GM12878 (cell line): ENCODE measurements around the gene TRPM1. TPM values are rescaled to one million over a fixed set of nuclear protein-coding genes. Genes with fewer than 3 reads are reported as not detected.

Experiments used
- ATAC-seq: fragments of 200-7000 bp; cut with Tn5 transposase; 3 replicates; pipeline ENCODE4 v1.9.1; 2020; ENCODE audit warnings: mild to moderate bottlenecking, moderate library complexity
- BruUV-seq: library from RNA; stranded (reverse); fragments of 400-500 nt; replicated peaks from 2 replicates; lab custom pipeline; 2021; lab: Mats Ljungman, UMichigan
- CTCF ChIA-PET: fragments of 300-600 bp; sonication (Branson Sonifier 250); formaldehyde crosslinking; extraction: SDS; loops from one replicate; lab custom pipeline; 2021; ENCODE audit warnings: inconsistent platforms; lab: Yijun Ruan, JAX
- POLR2A ChIA-PET: fragments of 350-600 bp; formaldehyde crosslinking; extraction: SDS; loops from one replicate; lab custom pipeline; 2021; ENCODE audit warnings: inconsistent platforms; lab: Charles Lee
- RAD21 ChIA-PET: fragments of 300-600 bp; sonication (Branson Sonifier 250); formaldehyde crosslinking; loops from one replicate; lab custom pipeline; 2023; ENCODE audit warnings: antibody characterized with exemption; ENCODE audit not compliant: unreplicated experiment; lab: Charles Lee
- SMC1A ChIA-PET: fragments of 300-600 bp; sonication (Branson Sonifier 250); formaldehyde crosslinking; loops from one replicate; lab custom pipeline; 2023; ENCODE audit not compliant: unreplicated experiment, uncharacterized antibody; lab: Charles Lee
- DNase-seq: peaks from one replicate; pipeline ENCODE4 v3.0.0-alpha.2; 2011; ENCODE audit warnings: low read depth, low spot score
- FAIRE-seq: peaks from 3 replicates; lab custom pipeline; 2011; peaks lifted over from hg19 to GRCh38; lab: Jason Lieb, UNC
- H2AFZ ChIP-seq: 2 replicates; pipeline ENCODE4 v1.6.0; 2011; ENCODE audit warnings: low read depth, low read length, control low read depth; ENCODE audit not compliant: control insufficient read depth
- H3K27ac ChIP-seq: 2 replicates; pipeline ENCODE4 v1.5.1; 2011; ENCODE audit warnings: control low read depth; ENCODE audit not compliant: control insufficient read depth, insufficient read depth
- H3K27me3 ChIP-seq, 2 experiments: replicated peaks in 1 of 2; 2 replicates each; pipeline versions ENCODE4 v1.6.0 to v1.6.1; 2011; ENCODE audit warnings: low read length in 1 of 2; ENCODE audit not compliant: control insufficient read depth in 2 of 2, insufficient read depth in 2 of 2
- H3K36me3 ChIP-seq, 2 experiments: 2 replicates each; pipeline ENCODE4 v1.5.1; 2011; ENCODE audit warnings: low read length in 1 of 2; ENCODE audit not compliant: control insufficient read depth in 2 of 2, insufficient read depth in 2 of 2
- H3K4me1 ChIP-seq: 2 replicates; pipeline ENCODE4 v1.6.1; 2011; ENCODE audit warnings: mild to moderate bottlenecking, low read length, moderate library complexity, mixed read lengths; ENCODE audit not compliant: control insufficient read depth, insufficient read depth
- H3K4me2 ChIP-seq: 2 replicates; pipeline ENCODE4 v1.6.0; 2011; ENCODE audit warnings: control low read depth; ENCODE audit not compliant: control insufficient read depth, insufficient read depth
- H3K4me3 ChIP-seq: fragments of 200-600 bp; sonication (generic); 2 replicates; pipeline ENCODE4 v1.5.1; 2016
- H3K79me2 ChIP-seq: 2 replicates; pipeline ENCODE4 v1.6.0; 2011; ENCODE audit warnings: low read length; ENCODE audit not compliant: control insufficient read depth, insufficient read depth
- H3K9ac ChIP-seq: 2 replicates; pipeline ENCODE4 v1.8.0; 2011; ENCODE audit warnings: low read length, control low read depth, mixed read lengths; ENCODE audit not compliant: control insufficient read depth, insufficient read depth
- H3K9me3 ChIP-seq: replicated peaks from 3 replicates; pipeline ENCODE4 v1.5.1; 2011; ENCODE audit warnings: mild to moderate bottlenecking, low read length; ENCODE audit not compliant: control insufficient read depth, insufficient read depth
- H4K20me1 ChIP-seq: 2 replicates; pipeline ENCODE4 v1.6.0; 2011; ENCODE audit not compliant: control insufficient read depth, insufficient read depth
- CEBPB ChIP-seq, 2 experiments: fragments of 150-350 bp in 1 of 2; IDR thresholded peaks; 2 replicates each; pipeline ENCODE4 v1.6.1; 2012 to 2014; ENCODE audit warnings: low read depth in 2 of 2, low read length in 2 of 2, borderline replicate concordance in 1 of 2, inconsistent platforms in 1 of 2
- GABPA ChIP-seq: IDR thresholded peaks from 2 replicates; pipeline ENCODE4 v1.6.1; 2014; ENCODE audit warnings: antibody characterized with exemption, low read depth, mild to moderate bottlenecking, inconsistent platforms
- JUNB ChIP-seq: IDR thresholded peaks from 2 replicates; pipeline ENCODE4 v1.6.1; 2016; ENCODE audit warnings: antibody characterized with exemption, mild to moderate bottlenecking
- MTA3 ChIP-seq: IDR thresholded peaks from 2 replicates; pipeline ENCODE4 v1.6.1; 2012; ENCODE audit warnings: low read length, inconsistent platforms, borderline replicate concordance
- MXI1 ChIP-seq: fragments of 150-350 bp; IDR thresholded peaks from 2 replicates; pipeline ENCODE4 v1.6.1; 2011; ENCODE audit warnings: low read depth, mild to moderate bottlenecking, inconsistent platforms, low read length, improper control_type of control experiment
- NFIC ChIP-seq: IDR thresholded peaks from 2 replicates; pipeline ENCODE4 v1.6.1; 2012; ENCODE audit warnings: low read depth, mild to moderate bottlenecking, inconsistent platforms, low read length, moderate library complexity
- NFXL1 ChIP-seq: fragments of 450-650 bp; IDR thresholded peaks from 2 replicates; pipeline ENCODE4 v1.6.1; 2017; ENCODE audit warnings: antibody characterized with exemption, mild to moderate bottlenecking, borderline replicate concordance
- NFYB ChIP-seq: IDR thresholded peaks from 2 replicates; pipeline ENCODE4 v1.6.1; 2011; ENCODE audit warnings: low read depth, mild to moderate bottlenecking, low read length, improper control_type of control experiment, moderate library complexity; ENCODE audit not compliant: insufficient read depth
- NR2F1 ChIP-seq: fragments of 450-650 bp; conservative IDR thresholded peaks from 2 replicates; pipeline ENCODE4 v1.6.1; 2017; ENCODE audit warnings: mild to moderate bottlenecking
- NRF1 ChIP-seq: conservative IDR thresholded peaks from 2 replicates; pipeline ENCODE4 v1.6.1; 2011; ENCODE audit warnings: mild to moderate bottlenecking, low read depth, low read length, improper control_type of control experiment
- RB1 ChIP-seq: fragments of 450-650 bp; formaldehyde crosslinking; IDR thresholded peaks from 2 replicates; pipeline ENCODE4 v1.6.1; 2017; ENCODE audit warnings: mild to moderate bottlenecking, borderline replicate concordance
- SMAD1 ChIP-seq: fragments of 450-650 bp; IDR thresholded peaks from 2 replicates; pipeline ENCODE4 v1.6.1; 2018; ENCODE audit warnings: mild to moderate bottlenecking, low read depth; ENCODE audit not compliant: partially characterized antibody
- SMARCA5 ChIP-seq: fragments of 450-650 bp; IDR thresholded peaks from 2 replicates; pipeline ENCODE4 v1.6.1; 2017; ENCODE audit warnings: mild to moderate bottlenecking
- SPI1 ChIP-seq: IDR thresholded peaks from 2 replicates; pipeline ENCODE4 v1.6.1; 2011; ENCODE audit warnings: low read depth, mild to moderate bottlenecking, low read length, moderate library complexity, borderline replicate concordance; ENCODE audit not compliant: insufficient read depth
- STAT1 ChIP-seq: fragments of 450-650 bp; conservative IDR thresholded peaks from 2 replicates; pipeline ENCODE4 v1.6.1; 2014; ENCODE audit warnings: antibody characterized with exemption, mild to moderate bottlenecking
- ZNF217 ChIP-seq: fragments of 450-650 bp; IDR thresholded peaks from 2 replicates; pipeline ENCODE4 v1.6.1; 2017; ENCODE audit warnings: antibody characterized with exemption, mild to moderate bottlenecking
- WGBS: methylation state at CpG from one replicate; pipeline ENCODE4 v1.1.6; 2016; ENCODE audit warnings: low lambda C conversion rate; ENCODE audit not compliant: insufficient replicate concordance, insufficient coverage; ENCODE audit errors: missing lambda C conversion rate; 5-methylcytosine and 5-hydroxymethylcytosine counted together
- in situ Hi-C: fragments of 300-500 bp; cut with MboI; formaldehyde crosslinking; loops from 9 replicates; pipeline ENCODE4 v1.14.3; 2018; ENCODE audit warnings: mixed read lengths
- intact Hi-C: fragments of 100-400 bp; cut with micrococcal nuclease; formaldehyde crosslinking; loops from one replicate; pipeline ENCODE4 v1.14.2; 2022; ENCODE audit not compliant: unreplicated experiment
- polyA plus RNA-seq, 11 experiments: library from polyadenylated mRNA; depleted of rRNA in 4 of 11; unstranded in 6 of 11; stranded (reverse) in 5 of 11; fragments of >200 nt; fragmentation: Nextera tagmentation in 4 of 11; fragmentation: Illumina TruSeq in 1 of 11; extraction: Ambion mirVana in 4 of 11; extraction: Trizol in 1 of 11; gene quantifications; 1 replicate in 1 of 11; 2 replicates in 10 of 11; pipeline versions ENCODE4 v1.2.1 to v1.2.3, GENCODE V29; 2011 to 2016; ENCODE audit warnings: inconsistent platforms in 2 of 11, missing spikeins in 2 of 11, low read depth in 1 of 11
- total RNA-seq, 4 experiments: library from RNA; depleted of rRNA in 3 of 4; stranded (reverse); fragments of >200 nt in 3 of 4; fragmentation: Illumina TruSeq in 1 of 4; extraction: Trizol in 1 of 4; gene quantifications; 2 replicates each; pipeline versions ENCODE4 v1.2.1 to v1.2.3, GENCODE V29; 2013 to 2021
- TF ChIP-seq, protein P1 (sequence below): fragments of 450-650 bp; IDR thresholded peaks from 2 replicates; pipeline ENCODE4 v1.6.1; 2017; ENCODE audit warnings: low read depth, mild to moderate bottlenecking, moderate library complexity
- TF ChIP-seq, protein P2 (sequence below): fragments of 150-350 bp; IDR thresholded peaks from 2 replicates; pipeline ENCODE4 v1.6.1; 2016; ENCODE audit warnings: low read depth, low read length
- TF ChIP-seq, protein P3 (sequence below): IDR thresholded peaks from 2 replicates; pipeline ENCODE4 v1.6.1; 2012; ENCODE audit warnings: low read depth, low read length, improper control_type of control experiment

Gene TRPM1
- total and polyA plus RNA-seq, 10 of the 15 experiments (the other 5 are each of a cell fraction or from before 2014, with no cell fraction given): 0.01 to 0.10 (median 0.05) TPM; not detected in 4

DNA sequence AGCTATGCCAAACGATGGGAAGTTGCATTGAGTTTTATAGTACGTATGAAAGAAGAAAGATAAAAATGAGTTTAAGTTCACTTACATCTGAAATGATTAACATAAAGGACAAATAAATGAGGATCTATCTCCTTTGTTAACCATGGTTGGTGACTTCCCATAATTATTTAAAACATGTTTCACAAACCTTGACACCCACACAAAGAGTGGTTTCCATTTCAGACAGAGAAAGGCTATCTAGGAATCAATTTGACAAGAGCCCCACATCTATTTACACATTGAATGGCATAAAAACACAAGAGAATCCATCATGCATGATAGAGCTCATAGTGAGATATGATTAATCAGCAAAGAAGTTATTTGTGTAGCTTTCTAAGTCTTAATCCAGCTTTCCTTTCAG is 95.9 kb downstream of the TRPM1 start:
- H4K20me1 ChIP-seq: no peaks in the 10 kb centered on the region
- CTCF ChIA-PET: interaction anchor here (0.6 to 2.9 kb wide), 5 partner anchors 8 to 124 kb away, joined by 3 to 12 read pairs (median 5); no protein-coding TSS in a partner anchor
- DNase-seq (peak; percentile 50), ATAC-seq (peak; percentile 36), FAIRE-seq (peak; percentile 83)
- H3K27ac ChIP-seq: no peak overlapping the region
- H3K4me1 ChIP-seq: peaks cover 19% of the 10 kb centered on the region
- no peaks in the 10 kb centered on the region for H3K79me2 ChIP-seq
- RAD21 ChIA-PET: interaction anchor here (1.2 to 1.6 kb wide), 5 partner anchors 8 to 483 kb away, joined by 3 to 11 read pairs (median 3); partner anchors contain the start of gene MTMR10
- no peak overlapping the region for H3K9ac ChIP-seq
- in situ Hi-C loops: loop anchor here (10.0 kb wide), 1 partner anchor 329 kb away; no protein-coding TSS in a partner anchor
- POLR2A ChIA-PET: interaction anchor here (0.6 to 0.9 kb wide), 2 partner anchors 21 to 55 kb away, joined by 3 to 5 read pairs; no protein-coding TSS in a partner anchor
- no peaks in the 10 kb centered on the region for H3K36me3 ChIP-seq
- H3K9me3 ChIP-seq: no peaks in the 10 kb centered on the region
- SMC1A ChIA-PET: interaction anchor here (0.6 to 4.7 kb wide), 8 partner anchors 9 to 102 kb away, joined by 3 to 40 read pairs (median 4); partner anchors contain the start of gene FAN1
- H3K4me2 ChIP-seq: peak overlapping the region; percentile 67
- intact Hi-C loops: loop anchor here (10.0 kb wide), 1 partner anchor 319 kb away; the partner anchor contains the start of gene KLF13
- H3K4me3 ChIP-seq: no peak overlapping the region
- peak overlapping the region; percentile 64 for H2AFZ ChIP-seq
- no peaks in the 10 kb centered on the region for H3K27me3 ChIP-seq
- 33% methylated on average over 2 of the region's 2 CpGs for WGBS
- no TSS peak for BruUV-seq
- no peak for TF ChIP-seq NRF1
- TF ChIP-seq NFYB: no peak
- TF ChIP-seq ZNF217: peak; percentile 92
- TF ChIP-seq STAT1: no peak
- no peak for TF ChIP-seq GABPA
- no peak for TF ChIP-seq NFXL1
- no peak for TF ChIP-seq SPI1
- TF ChIP-seq RB1: no peak
- peak; percentile 68; the same call in 1 of the 2 replicates for TF ChIP-seq NFIC
- TF ChIP-seq, protein P1, sequence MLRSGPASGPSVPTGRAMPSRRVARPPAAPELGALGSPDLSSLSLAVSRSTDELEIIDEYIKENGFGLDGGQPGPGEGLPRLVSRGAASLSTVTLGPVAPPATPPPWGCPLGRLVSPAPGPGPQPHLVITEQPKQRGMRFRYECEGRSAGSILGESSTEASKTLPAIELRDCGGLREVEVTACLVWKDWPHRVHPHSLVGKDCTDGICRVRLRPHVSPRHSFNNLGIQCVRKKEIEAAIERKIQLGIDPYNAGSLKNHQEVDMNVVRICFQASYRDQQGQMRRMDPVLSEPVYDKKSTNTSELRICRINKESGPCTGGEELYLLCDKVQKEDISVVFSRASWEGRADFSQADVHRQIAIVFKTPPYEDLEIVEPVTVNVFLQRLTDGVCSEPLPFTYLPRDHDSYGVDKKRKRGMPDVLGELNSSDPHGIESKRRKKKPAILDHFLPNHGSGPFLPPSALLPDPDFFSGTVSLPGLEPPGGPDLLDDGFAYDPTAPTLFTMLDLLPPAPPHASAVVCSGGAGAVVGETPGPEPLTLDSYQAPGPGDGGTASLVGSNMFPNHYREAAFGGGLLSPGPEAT: no peak
- TF ChIP-seq, protein P2, sequence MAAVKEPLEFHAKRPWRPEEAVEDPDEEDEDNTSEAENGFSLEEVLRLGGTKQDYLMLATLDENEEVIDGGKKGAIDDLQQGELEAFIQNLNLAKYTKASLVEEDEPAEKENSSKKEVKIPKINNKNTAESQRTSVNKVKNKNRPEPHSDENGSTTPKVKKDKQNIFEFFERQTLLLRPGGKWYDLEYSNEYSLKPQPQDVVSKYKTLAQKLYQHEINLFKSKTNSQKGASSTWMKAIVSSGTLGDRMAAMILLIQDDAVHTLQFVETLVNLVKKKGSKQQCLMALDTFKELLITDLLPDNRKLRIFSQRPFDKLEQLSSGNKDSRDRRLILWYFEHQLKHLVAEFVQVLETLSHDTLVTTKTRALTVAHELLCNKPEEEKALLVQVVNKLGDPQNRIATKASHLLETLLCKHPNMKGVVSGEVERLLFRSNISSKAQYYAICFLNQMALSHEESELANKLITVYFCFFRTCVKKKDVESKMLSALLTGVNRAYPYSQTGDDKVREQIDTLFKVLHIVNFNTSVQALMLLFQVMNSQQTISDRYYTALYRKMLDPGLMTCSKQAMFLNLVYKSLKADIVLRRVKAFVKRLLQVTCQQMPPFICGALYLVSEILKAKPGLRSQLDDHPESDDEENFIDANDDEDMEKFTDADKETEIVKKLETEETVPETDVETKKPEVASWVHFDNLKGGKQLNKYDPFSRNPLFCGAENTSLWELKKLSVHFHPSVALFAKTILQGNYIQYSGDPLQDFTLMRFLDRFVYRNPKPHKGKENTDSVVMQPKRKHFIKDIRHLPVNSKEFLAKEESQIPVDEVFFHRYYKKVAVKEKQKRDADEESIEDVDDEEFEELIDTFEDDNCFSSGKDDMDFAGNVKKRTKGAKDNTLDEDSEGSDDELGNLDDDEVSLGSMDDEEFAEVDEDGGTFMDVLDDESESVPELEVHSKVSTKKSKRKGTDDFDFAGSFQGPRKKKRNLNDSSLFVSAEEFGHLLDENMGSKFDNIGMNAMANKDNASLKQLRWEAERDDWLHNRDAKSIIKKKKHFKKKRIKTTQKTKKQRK: no peak
- TF ChIP-seq MTA3: no peak
- no peak for TF ChIP-seq SMAD1
- no peak for TF ChIP-seq SMARCA5
- TF ChIP-seq MXI1: no peak
- peak; percentile 41 for TF ChIP-seq NR2F1
- peak; percentile 28; the same call in 1 of the 2 replicates for TF ChIP-seq JUNB
- no peak for TF ChIP-seq CEBPB (IDR thresholded peaks at IDR 0.05; ENCODE audit: borderline replicate concordance in 1 of 2, low read depth in 2 of 2, low read length in 2 of 2)
- TF ChIP-seq, protein P3, sequence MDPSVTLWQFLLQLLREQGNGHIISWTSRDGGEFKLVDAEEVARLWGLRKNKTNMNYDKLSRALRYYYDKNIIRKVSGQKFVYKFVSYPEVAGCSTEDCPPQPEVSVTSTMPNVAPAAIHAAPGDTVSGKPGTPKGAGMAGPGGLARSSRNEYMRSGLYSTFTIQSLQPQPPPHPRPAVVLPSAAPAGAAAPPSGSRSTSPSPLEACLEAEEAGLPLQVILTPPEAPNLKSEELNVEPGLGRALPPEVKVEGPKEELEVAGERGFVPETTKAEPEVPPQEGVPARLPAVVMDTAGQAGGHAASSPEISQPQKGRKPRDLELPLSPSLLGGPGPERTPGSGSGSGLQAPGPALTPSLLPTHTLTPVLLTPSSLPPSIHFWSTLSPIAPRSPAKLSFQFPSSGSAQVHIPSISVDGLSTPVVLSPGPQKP: no peak
